Ureter (tissue), 1 donor: ENCODE measurements around the gene LECT2. TPM values are rescaled to one million over a fixed set of nuclear protein-coding genes. Genes with fewer than 3 reads are reported as not detected.

ENCODE experiments used
- DNase-seq: peaks from one replicate; pipeline ENCODE4 v3.0.0-alpha.2; 2020; ENCODE audit warnings: low spot score
- total RNA-seq: library from RNA; stranded (reverse); gene quantifications from one replicate; pipeline ENCODE4 v1.2.4, GENCODE V29; 2023
- donor health status: DM: yes; HTN: yes; CAD: no.

LECT2 gene
- not detected for total RNA-seq

GRCh38 chr5:135954899-135955298 lies at the start of gene LECT2:
TSS of gene LECT2 (minus strand) at chr5:135954983. CDS start at chr5:135954833, 150 bp downstream.
- DNase-seq = no peak

GRCh38 chr5:136004436-136004835 lies 49.7 kb upstream of the LECT2 start:
- no peak for DNase-seq

GRCh38 chr5:136001466-136001981 lies 46.7 kb upstream of the LECT2 start:
- DNase-seq = no peak

- DNase-seq = no peak
Measured at GRCh38 chr5:136000932-136001331, 46.1 kb upstream of the LECT2 start.

GRCh38 chr5:136000147-136000546 lies 45.4 kb upstream of the LECT2 start:
- no peak for DNase-seq

GRCh38 chr5:135999406-136000139 lies 44.8 kb upstream of the LECT2 start:
- no peak for DNase-seq

- no peak for DNase-seq
Measured at GRCh38 chr5:135998889-135999288, 44.1 kb upstream of the LECT2 start.

GRCh38 chr5:135997673-135998335 lies 43.0 kb upstream of the LECT2 start:
- no peak for DNase-seq

GRCh38 chr5:135996611-135997010 lies 41.8 kb upstream of the LECT2 start:
- DNase-seq = no peak

- no peak for DNase-seq
Measured at GRCh38 chr5:135995976-135996375, 41.2 kb upstream of the LECT2 start.

GRCh38 chr5:135993880-135994636 lies 39.3 kb upstream of the LECT2 start:
- no peak for DNase-seq

- DNase-seq = no peak
Measured at GRCh38 chr5:135993335-135993879, 38.6 kb upstream of the LECT2 start.

- DNase-seq = no peak
Measured at GRCh38 chr5:135991429-135991828, 36.6 kb upstream of the LECT2 start.

- DNase-seq = no peak
Measured at GRCh38 chr5:135990528-135991255, 35.9 kb upstream of the LECT2 start.

GRCh38 chr5:135989686-135990085 lies 34.9 kb upstream of the LECT2 start:
- no peak for DNase-seq

- DNase-seq = no peak
Measured at GRCh38 chr5:135988546-135988945, 33.8 kb upstream of the LECT2 start.

GRCh38 chr5:135986891-135987401 lies 32.2 kb upstream of the LECT2 start:
- DNase-seq = no peak

- DNase-seq = no peak
Measured at GRCh38 chr5:135986401-135986800, 31.6 kb upstream of the LECT2 start.

- no peak for DNase-seq
Measured at GRCh38 chr5:135985951-135986350, 31.2 kb upstream of the LECT2 start.

- no peak for DNase-seq
Measured at GRCh38 chr5:135980620-135981019, 25.8 kb upstream of the LECT2 start.

GRCh38 chr5:135979510-135979909 lies 24.7 kb upstream of the LECT2 start:
- no peak for DNase-seq
